Prostate gland (tissue), 2 donors: ENCODE measurements around the gene SUSD1.
"Not testable (repeated sequence)": the region's sequence is repeated elsewhere in the genome, so short reads cannot be mapped to it uniquely, and the experiment has no call there.

Source experiments
- POLR2AphosphoS5 ChIP-seq: sonication (generic); formaldehyde crosslinking; IDR thresholded peaks from one replicate; pipeline ENCODE4 v1.6.1; 2017; ENCODE audit warnings: antibody characterized with exemption
- TF ChIP-seq, protein P1 (sequence below), 4 experiments: fragments of 200-600 bp in 2 of 4; fragments of 450-650 bp in 2 of 4; sonication (generic) in 2 of 4; IDR thresholded peaks; 1 replicate in 3 of 4; 2 replicates in 1 of 4; pipeline ENCODE4 v1.5.1; 2016 to 2019; ENCODE audit warnings: antibody characterized with exemption in 4 of 4, mild to moderate bottlenecking in 2 of 4, moderate library complexity in 2 of 4

DNA sequence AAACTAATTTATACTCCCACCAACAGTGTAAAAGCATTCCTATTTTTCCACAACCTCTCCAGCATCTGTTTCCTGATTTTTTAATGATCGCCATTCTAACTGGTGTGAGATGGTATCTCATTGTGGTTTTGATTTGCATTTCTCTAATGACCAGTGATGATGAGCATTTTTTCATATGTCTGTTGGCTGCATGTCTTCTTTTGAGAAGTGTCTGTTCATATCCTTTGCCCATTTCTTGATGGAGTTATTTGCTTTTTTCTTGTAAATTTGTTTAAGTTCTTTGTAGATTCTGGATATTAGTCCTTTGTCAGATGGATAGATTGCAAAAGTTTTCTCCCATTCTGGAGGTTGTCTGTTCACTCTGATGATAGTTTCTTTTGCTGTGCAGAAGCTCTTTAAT lies 15.2 kb upstream of the SUSD1 start:
- TF ChIP-seq, protein P1, sequence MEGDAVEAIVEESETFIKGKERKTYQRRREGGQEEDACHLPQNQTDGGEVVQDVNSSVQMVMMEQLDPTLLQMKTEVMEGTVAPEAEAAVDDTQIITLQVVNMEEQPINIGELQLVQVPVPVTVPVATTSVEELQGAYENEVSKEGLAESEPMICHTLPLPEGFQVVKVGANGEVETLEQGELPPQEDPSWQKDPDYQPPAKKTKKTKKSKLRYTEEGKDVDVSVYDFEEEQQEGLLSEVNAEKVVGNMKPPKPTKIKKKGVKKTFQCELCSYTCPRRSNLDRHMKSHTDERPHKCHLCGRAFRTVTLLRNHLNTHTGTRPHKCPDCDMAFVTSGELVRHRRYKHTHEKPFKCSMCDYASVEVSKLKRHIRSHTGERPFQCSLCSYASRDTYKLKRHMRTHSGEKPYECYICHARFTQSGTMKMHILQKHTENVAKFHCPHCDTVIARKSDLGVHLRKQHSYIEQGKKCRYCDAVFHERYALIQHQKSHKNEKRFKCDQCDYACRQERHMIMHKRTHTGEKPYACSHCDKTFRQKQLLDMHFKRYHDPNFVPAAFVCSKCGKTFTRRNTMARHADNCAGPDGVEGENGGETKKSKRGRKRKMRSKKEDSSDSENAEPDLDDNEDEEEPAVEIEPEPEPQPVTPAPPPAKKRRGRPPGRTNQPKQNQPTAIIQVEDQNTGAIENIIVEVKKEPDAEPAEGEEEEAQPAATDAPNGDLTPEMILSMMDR (IDR thresholded peaks at IDR 0.05), result not testable (repeated sequence)
- not testable (repeated sequence) for TF ChIP-seq POLR2AphosphoS5
